Activated T-cell treated with anti-CD3 and anti-CD28 coated beads, Interleukin-2, amount 50 U/mL, for 48 hours (primary cell): ENCODE results near the gene UPB1.
"Not testable (repeated sequence)": the region's sequence is repeated elsewhere in the genome, so short reads cannot be mapped to it uniquely, and the experiment has no call there.

Experiments
- DNase-seq, 2 experiments: peaks; one replicate each; pipeline ENCODE4 v3.0.0-alpha.2; 2020

Gene UPB1

GRCh38 chr22:24506802-24507438, 11.8 kb downstream of the UPB1 start:
- no peak for DNase-seq

GRCh38 chr22:24507716-24508115, 12.6 kb downstream of the UPB1 start:
- no peak for DNase-seq

- DNase-seq, result no peak
These were observed 15.8 kb downstream of the UPB1 start for GRCh38 chr22:24510637-24511625.

GRCh38 chr22:24512043-24512442, 16.9 kb downstream of the UPB1 start:
- no peak for DNase-seq

GRCh38 chr22:24513378-24514240, 18.5 kb downstream of the UPB1 start:
- DNase-seq, result no peak

GRCh38 chr22:24514241-24515026, 19.3 kb downstream of the UPB1 start:
- no peak for DNase-seq

GRCh38 chr22:24515027-24515338, 19.9 kb downstream of the UPB1 start:
- no peak for DNase-seq

GRCh38 chr22:24516301-24516737, 21.2 kb downstream of the UPB1 start:
- DNase-seq, result no peak

- no peak for DNase-seq
These were observed 22.3 kb downstream of the UPB1 start for GRCh38 chr22:24517446-24517845.

GRCh38 chr22:24518228-24518627, 23.1 kb downstream of the UPB1 start:
- DNase-seq, result no peak

GRCh38 chr22:24518771-24519485, 23.8 kb downstream of the UPB1 start:
- DNase-seq, result no peak

- no peak for DNase-seq
These were observed 24.4 kb downstream of the UPB1 start for GRCh38 chr22:24519496-24519895.

GRCh38 chr22:24521791-24522245, 26.7 kb downstream of the UPB1 start:
- DNase-seq, result peak; percentile 61 to 62

- no peak for DNase-seq
These were observed 28.7 kb downstream of the UPB1 start for GRCh38 chr22:24523873-24524272.

GRCh38 chr22:24525416-24526037, 30.4 kb downstream of the UPB1 start:
- DNase-seq, result peak; percentile 90 to 92

- DNase-seq, result no peak
These were observed 31.1 kb downstream of the UPB1 start for GRCh38 chr22:24526191-24526590.

GRCh38 chr22:24529898-24530297, 34.8 kb downstream of the UPB1 start:
- DNase-seq, result no peak

GRCh38 chr22:24530968-24531367, 35.8 kb downstream of the UPB1 start:
- DNase-seq, result not testable (repeated sequence)

GRCh38 chr22:24532075-24532474, 36.9 kb downstream of the UPB1 start:
- DNase-seq, result no peak

- no peak for DNase-seq
These were observed 40.2 kb downstream of the UPB1 start for GRCh38 chr22:24535348-24535747.

GRCh38 chr22:24536089-24536488, 41.0 kb downstream of the UPB1 start:
- no peak for DNase-seq
